NCI-H2029 treated with DMSO at 0.1 percent for 48 hours (cell line): ENCODE results near the gene FBXL7.

ENCODE experiments used
- DNase-seq: peaks from one replicate; lab custom pipeline; 2025; lab: John Stamatoyannopoulos, UW

The FBXL7 gene

DNA sequence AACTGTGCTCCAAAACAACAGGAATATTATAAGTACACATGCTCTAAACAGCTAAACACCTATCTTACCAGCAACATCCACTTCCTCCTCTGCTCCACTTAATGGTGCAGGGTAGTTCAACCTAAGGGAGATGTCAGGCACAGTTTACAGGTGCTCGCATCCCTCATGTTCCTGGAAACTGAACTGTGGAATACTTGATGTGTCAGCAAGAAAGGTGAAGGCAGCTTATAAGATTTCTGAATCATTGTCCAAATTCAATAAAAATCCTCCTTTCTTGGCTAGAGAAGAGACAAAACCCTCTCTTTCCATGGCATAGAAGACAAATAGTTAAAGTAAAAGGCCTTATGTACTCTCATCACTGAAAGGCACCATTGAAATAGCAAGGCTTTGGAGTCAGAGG lies 272.2 kb downstream of the FBXL7 start:
- no peak for DNase-seq

DNA sequence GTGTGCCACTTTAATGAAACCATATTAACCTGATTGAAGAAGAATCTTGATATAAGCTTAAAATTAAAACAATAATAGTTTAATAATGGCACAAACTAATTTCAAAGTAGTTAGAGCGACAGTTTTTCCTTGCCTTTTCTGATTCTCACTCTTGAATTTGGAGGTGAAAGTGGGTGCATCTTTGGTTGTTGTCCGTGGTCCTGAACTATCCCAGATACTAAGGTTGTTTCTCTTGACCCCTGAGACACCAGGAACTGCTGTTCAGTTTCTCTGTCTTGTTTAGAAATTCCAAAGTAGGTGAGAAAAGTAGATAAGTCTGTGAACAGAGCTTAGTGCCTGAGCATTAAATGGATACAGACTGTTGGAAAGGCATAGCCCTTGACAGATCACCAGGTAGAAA lies 274.7 kb downstream of the FBXL7 start:
- DNase-seq, result no peak

DNA sequence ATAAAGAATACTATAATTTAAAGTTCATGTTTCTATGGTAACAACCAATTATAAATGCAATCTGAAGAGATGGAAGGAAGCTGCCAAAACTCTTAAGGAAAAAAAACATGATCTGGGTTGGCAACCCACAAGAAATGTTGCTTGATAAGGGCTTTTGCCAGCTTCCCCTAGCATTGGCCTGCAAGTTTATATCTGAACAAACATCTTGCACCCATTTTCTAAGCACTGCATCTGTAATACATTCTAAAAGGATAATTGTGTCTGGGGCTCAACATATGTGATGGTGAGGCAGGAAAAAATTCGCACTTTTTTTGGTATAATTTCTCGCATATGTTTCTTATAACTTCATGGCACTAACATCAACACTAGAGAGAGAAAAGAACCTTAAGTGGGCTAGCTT lies 276.4 kb downstream of the FBXL7 start:
- no peak for DNase-seq

DNA sequence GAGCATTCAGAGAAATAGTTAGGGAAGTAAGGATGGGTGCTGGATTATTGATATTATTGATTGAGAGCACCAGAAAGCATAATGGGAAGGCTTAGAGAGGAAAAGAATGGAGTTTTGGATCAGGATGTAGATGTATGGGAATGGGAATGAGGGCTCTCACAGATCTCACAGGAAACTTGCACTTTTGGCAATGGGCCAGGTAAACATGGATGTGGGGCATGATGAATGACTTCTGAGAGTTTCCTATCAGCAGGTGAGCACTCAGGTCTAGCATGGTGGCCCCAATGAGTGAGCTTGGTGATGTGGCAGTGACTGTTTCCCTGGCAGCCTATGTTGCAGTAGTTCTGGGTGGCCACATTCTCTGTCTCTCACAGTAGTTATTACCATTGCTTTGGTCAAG lies 283.8 kb downstream of the FBXL7 start:
- no peak for DNase-seq

DNA sequence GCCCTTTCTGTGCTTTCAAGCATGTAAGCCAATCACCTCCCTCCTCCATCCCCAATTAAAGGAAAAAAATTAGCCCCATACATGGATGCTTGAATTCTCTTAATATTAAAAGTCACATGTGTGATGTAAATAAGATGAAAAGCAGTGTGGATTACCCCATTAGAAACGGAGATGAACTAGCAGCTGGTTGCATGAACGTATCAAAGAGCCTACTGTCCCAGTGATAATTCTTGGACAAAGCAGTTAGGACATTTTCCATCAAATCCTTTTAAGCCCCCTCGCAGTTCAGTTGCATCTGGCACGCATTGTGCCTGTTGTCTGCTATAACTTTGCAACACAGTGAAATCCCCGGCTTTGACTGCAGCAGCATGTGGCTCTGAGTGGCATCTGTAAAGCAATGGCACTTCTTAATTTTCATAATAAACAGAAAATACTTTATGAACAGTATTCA lies 285.6 kb downstream of the FBXL7 start:
- DNase-seq, result no peak

DNA sequence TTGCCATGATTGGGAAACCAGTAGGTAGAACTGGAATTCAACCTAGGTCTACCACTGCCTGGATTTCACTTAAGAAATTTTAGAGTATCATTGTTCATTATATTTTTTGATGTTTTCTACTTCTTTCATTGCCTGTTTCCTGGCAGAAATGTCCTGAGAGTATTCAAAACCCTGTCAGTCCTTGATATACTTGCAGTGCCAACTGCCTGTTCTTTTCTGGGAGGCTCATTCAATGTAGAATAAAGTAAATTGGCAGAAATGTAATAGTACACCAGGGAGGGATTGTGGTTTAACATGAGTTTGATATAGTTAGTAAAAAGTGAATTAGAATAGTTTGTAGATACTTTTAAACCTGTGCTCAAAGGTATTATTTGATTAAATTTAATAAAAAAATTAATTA lies 286.3 kb downstream of the FBXL7 start:
- no peak for DNase-seq

DNA sequence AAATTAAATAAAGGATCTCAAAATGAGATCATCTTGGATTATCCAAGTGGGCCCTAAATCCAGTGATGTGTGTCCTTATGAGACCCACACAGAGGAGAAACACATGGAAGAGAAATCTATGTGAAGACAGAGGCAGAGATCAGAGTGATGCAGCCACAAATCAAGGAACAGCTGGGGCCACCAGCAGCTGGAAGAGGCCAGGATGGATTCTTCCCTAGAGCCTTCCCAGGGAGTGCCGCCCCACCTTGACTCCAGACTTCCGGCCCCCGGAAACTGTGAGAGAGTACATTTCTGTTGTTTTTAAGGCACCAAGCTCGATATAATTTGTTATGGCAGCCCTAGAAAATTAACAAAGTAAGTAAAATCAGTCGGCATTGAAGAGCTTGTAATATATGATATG lies 286.9 kb downstream of the FBXL7 start:
- no peak for DNase-seq

DNA sequence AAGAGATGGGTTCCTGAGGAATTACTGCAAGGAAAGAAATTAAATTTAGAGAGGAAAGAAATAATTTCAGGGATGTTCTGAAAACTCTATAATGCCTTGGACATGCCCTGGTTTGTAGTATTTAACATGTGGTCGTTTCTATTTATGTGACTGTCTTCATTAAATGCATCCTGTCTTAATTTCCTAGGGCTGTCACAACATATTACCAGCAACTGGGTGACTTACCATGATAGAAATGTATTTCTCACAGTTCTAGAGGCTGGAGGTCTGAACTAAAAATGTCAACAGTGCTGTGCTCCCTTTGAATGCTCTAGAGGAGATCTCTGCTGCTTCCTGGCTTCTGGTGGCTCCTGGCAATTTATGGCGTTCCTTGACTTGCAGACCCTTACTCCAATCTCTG lies 287.7 kb downstream of the FBXL7 start:
- no peak for DNase-seq

DNA sequence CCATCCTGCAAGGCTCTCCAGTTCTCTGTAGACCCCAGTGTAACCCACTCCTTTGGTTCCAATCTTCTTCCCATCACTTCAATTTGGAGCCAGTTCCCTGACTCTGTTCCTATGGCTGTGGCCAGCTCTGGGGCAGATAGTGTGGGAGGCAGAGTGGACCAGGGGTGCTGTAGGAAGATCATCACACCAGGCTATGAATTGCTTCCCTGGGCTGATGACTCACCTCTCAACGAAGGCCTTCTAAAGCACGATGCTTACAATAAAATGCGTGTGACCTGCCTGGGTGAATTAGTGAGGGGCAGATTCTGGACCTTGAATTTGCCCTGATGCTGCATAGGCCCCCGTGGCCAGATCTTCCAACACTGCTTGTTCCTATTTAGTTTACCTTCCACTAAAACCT lies 289.7 kb downstream of the FBXL7 start:
- DNase-seq, result no peak

DNA sequence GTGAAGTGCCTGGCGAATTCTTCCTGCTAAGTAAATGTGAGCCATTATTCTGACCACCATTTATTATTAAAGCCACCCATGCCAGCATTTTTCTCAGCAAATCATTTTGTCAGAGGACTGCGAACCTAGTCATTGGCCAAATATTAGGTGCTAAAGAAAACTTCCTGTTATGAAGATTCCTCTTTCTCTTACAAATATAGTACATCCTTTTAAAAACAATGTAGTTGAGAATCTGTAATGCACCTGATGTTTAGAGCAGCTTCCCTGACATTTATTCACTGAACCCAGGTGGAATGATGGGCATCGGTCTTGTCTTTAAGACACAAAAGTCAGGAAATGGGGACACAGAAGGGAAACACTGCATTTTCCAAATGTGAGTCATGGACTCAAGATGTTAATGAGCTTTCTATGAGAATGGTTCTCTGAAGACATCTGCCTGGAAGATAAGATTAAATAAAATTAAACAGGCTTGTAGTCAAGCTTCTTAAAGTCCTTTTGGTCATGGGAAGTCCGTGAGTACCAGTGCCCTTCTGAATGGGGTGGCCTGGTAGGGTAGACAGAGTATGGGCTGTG lies 290.6 kb downstream of the FBXL7 start:
- DNase-seq, result no peak

DNA sequence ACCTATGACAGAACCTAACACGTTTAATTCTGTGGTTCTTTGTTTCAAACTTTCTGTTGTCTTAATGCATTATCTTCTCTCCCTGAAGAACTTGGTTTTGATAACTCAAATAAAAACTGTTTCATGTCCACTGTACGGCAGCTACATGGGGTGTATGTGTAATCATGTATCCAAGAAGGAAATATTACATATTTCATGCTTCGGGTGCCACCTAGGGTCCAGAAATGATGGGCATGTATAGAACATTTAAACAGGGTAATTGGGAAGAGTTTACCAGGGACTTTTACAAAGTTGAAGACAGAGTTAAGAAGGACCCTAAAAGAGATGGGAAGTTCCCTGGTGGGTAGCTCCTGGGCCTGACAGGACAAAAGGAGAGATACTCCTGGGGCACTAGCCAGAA lies 291.3 kb downstream of the FBXL7 start:
- DNase-seq, result no peak

DNA sequence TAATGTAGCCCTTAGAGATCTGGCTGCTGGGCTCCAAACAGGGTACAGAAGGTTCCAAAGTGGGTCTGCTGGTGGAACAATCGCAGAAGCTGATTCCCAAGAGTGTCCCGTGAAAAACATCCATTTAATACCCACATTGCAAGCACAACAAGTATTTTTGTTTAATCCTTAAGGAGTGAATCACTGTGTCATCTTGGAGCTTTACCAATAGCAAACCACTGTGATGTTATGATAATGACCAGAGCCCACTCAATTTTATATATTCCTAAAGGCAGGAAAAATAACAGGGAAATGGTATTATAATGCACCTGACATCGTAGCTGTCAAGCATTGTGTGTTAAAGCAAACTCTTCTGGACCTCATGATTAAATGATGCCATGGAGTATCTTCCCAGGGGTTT lies 291.9 kb downstream of the FBXL7 start:
- DNase-seq, result no peak

DNA sequence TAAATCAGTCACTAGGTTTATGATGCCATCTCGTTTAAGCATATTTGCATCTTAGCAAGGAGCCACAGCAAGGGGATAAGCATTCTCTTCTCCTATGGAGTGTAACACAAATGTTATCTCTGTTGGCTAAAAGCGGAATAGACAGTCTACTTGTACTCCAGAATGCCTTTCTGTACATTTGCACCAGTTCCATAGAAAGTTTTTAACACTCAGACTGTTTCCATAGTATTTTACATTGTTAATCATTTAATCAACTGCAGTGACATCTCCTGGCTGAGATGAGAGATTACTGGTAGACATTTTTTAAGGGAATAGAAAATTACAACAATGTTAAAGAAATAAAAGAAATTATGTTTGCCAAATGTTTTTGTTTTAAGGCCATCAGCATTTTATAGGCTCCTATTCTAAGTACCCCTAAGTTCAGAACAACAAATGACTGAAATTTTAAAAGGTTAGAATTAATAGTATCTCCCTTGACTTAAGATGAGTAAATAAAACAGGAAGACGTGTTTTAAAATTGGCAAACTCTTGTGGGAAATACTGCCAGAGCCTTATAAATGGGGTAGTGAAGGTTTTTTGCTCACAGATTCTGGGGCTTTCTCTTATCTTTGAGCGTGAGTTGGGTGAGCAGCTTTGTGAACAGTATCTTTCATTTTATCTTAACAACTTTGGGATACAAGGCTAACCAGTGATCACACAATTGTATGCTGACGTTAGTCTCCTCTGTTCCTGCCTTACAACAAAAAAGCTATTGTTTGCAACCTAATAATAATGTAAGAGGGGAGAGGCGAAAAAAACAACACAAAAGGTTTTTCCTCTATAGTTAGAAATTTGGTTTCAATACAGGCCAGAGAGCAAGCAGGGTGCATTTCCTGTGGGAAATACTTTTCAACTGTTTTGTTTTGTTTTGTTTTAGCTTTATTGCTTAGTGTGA lies 294.3 kb downstream of the FBXL7 start:
- DNase-seq, result no peak

DNA sequence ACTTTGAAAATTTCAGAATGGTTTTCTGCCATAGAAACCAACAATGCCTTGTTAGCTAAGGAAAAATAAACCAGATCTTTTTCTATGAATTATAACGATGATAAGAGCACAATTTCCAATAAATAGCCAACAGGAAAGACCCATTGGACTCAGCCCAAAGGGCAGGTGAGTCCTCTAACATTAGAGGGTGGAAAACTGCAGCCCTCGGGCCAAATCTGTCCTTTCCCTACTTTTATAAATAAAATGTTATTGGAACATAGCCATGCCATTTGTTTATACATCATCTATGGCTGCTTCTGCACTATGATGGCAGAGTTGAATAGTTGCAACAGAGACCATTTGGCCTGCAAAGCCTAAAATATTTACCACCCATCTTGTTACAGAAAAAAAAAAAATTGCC lies 296.1 kb downstream of the FBXL7 start:
- no peak for DNase-seq

DNA sequence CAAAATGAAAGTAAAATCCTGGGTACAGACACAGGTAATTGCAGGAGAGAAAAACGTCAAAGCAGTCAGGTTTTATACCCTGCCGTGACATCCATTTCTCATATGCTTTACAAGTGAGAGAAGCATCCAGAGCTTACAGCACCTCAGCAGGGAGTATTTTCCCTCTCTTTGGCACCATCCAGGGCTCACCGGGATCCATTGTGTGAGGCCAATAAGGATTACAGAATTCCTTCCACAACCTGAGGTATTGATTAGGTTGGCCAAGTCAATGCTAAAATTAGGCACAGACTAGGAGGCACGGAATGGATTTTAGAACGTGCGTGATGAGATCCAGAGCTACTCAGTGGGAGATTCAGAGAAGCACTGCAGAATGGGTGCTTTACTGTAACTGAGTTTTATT lies 296.6 kb downstream of the FBXL7 start:
- no peak for DNase-seq

DNA sequence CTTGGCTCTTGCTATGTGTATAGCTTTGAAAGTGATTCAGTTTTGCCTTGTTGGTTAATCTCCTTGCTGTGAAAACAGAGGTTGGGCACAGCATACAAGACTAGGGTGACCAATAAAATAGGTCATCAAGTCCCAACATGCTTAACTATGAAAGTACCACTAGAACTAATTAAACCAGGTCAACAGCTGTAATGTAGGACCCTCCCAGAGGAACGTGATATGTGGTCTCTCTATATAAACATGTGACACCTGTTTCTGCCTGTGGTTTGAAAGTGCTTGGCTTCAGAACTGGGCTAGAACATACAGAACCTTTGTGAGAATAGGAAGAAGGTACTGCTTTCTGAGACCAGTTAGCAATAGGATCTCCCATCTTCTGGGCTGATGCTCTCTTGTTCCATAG lies 297.1 kb downstream of the FBXL7 start:
- DNase-seq, result no peak

DNA sequence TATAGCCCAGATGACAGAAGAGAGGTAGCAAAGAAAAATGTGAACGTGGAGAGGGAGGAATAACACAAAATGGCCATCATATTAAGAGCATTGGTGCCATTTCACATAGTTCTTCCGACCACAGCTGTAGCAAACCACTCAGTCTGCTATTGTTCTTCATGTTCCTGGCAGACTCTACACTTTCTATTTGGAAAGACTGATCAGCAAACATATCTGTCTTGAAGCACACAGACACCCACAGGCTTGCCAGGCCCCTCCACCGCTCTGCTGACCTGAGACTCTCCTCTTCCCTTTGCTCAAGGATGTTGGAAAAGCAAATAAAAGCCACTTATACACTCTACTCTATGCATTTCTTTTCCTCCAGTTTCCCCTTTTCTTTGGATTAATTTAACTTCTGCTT lies 298.0 kb downstream of the FBXL7 start:
- DNase-seq, result no peak

DNA sequence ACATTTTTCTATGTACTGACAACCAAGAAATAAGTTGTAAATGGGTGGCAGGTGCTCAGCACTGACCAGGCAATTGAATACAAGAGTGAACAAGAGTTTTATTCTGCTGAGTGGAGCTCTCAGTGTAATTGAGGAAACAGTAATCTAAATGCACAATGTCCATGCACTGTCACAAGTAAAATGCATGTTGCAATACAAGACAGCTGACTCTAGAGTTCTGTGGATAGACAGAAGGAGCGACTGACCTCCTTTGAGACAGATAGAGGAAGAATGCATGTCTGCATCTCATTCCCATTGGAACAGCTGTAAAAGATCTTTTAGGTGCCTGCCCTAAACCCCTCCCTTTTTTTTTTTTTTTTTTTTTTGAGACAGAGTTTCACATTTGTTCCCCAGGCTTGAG lies 299.0 kb downstream of the FBXL7 start:
- DNase-seq, result no peak

DNA sequence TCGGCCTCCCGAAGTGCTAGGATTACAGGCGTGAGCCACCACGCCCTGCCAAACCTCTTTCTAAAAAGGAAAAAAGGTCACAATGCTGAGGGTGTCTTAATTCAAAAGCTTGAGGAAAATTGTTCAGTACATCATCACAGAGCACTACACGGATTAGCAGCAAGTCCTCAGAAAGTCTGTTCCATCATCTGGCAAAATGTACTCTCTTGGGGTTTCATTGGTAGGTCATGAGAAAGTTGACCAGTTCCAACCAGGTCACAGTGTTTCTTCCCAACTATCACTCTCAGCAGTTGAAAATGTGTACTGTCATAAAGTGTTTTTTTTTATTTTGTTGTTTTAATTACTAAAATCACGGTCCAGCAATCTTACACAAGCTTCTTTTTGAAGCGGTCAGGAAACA lies 299.6 kb downstream of the FBXL7 start:
- DNase-seq, result no peak

DNA sequence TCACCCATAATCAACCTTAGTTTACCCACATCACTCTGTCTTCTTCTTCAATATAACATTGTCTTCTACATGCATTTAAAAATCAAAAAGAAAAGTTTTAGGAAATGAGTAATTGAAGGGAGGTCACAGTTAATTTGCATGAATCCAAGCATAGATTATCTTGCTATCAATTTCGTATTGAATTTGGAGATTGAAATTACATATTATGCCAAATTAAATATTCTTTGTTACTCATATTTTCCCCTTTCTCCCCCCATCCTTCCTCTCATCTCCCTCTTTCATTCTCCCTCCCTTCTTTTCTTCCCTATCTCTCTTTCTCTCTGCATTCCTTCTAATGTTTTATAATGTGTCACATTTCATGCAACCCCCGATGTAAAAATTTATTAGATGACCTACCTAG lies 303.3 kb downstream of the FBXL7 start:
- DNase-seq, result no peak

DNA sequence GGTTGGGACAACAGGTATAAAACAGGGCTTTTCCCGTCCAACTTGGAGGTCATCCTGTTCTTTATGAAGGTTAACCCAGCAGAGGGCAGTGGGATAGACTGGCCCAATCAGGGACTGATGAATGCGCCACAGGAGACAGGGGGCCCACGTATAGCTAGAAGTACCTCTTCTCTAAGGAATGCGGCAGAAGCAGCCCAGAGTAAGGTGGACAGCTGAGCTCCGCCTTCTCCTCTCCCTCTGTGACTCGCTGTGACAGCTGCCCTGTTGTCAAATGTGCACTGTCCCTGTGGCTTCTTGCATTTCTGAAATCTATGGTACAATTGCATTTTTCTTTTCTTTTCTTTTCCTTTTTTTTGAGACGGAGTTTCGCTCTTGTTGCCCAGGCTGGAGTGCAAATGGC lies 306.6 kb downstream of the FBXL7 start:
- DNase-seq, result no peak

DNA sequence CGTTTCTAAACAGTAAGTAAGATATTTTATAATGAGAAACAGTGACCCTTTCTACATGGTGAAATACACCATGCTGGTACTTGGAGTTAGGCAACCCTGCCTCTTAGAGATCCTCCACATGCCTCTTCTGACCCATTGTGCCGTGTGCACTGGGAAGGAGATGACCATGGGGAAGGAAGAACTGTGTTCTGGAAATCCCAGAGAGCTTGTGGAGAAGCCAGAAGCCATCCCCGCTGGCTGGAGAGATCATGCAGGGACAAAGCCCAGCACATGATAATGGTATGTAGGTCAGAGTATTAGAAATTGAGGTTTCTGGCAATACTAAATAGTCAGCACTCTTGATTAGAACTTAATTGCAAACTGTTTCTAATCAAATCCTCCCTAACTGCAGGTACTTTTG lies 307.3 kb downstream of the FBXL7 start:
- no peak for DNase-seq

DNA sequence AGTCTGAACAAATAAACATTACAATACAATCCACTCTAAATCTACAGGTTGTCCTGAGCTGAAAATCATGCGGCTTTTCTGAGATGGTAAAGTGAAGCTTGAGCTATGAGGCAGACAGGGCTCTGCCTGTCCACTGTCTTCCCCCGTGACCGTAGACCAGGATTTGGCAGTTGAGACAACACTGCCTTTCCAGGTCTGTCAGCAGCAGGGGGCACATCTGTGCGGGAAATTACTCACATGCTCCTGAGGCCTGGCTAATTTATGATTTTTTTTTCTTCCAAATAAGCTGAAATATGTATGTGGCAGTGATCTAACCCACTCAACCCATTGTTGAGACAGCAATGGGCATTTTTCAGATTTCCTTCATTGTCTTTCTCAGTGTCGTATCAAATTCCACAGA lies 307.9 kb downstream of the FBXL7 start:
- DNase-seq, result no peak

DNA sequence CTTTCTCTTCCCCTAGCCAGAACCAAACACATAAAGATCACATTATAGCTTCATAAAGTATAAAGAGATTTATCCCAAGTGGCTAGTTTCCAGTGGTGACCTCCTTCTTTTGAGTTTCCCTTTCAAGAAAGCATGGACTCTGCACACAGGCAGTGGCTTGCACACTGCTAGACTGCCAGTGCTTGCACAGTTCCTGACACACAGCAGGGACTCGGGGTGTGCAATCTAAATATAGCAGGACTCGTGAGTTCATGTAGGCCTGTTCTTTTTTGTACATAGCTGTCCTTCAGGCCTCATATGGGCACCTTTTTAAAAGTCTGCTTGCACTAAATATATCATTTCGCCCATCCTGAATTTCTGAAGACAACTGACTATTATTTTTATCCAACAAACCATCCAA lies 308.6 kb downstream of the FBXL7 start:
- DNase-seq, result no peak
